ENCODE results near the gene HOXA3.

The HOXA3 gene

DNA sequence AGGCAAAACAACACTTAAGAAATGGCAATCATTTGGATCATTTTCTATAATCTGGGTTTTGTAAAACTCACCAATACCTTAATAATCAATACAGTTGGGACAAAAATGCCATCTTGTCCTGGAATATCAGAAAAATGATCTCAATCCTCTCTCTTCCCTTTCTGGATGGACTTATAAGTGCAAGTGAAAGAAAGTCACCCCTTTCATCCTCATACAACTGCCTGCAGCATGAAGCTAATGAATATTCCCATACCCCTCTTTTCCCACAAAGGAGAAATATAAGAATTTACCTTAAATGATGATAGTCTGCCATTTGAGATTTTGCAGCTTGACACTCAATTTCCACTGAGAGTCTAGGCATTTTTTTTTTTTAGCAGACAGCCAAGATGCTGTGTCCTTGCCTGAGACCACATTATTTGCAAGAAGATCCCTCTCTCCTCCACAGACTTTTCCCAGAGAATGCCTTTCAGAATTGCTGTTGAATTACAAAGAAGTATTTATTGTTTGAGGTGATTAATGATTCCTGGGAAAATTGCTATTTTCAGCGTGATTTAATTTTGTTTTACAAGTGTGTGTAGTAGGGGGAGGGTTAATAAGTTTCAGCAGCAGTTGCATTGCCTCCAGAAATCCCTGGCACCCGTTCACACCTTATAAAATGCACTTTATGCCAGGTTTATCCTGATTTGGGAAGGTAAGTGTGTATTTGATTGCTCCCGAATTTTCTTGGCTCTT, 25.6 kb downstream of the HOXA3 start:
- no peak for DNase-seq

GRCh38 chr7:27125986-27126394, 26.4 kb downstream of the HOXA3 start:
- no peak for DNase-seq

DNA sequence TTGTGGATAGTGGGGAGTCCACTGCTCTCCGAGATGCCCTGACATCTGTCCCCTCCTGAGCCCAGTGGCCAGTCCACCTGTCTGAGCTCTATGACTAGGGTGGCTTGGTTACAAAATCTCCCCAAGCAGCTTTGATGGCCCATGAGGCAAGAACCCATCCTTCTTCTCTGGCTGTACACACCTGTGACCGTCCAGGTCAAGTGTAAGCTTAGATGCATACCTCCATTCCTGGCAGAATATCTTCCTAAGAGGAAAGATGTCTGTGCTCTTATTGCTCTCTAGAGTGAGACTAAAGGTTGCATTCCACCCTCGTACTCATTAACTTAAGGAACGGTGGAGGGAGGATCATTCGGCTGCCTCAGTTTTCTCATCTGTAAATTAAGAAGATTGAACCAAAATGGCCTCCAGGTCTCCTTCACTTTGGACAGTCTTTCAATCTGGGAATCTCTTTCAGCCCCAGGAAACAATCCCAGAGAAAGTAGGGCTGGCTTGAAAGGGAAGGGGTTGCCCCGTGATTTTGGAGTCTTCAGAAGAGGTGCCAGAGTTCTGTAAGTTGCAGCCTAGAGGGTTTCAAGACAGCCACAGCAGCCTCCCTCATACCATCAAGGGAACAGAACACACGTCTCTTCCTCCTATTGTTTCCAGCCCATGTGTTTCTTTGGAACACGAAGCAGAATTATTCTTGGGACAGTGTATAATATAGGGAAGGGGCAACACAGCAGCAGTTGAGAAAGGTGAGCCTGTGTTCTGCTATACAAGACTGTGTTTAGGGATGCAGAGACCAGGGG, 27.3 kb downstream of the HOXA3 start:
- DNase-seq = no peak

DNA sequence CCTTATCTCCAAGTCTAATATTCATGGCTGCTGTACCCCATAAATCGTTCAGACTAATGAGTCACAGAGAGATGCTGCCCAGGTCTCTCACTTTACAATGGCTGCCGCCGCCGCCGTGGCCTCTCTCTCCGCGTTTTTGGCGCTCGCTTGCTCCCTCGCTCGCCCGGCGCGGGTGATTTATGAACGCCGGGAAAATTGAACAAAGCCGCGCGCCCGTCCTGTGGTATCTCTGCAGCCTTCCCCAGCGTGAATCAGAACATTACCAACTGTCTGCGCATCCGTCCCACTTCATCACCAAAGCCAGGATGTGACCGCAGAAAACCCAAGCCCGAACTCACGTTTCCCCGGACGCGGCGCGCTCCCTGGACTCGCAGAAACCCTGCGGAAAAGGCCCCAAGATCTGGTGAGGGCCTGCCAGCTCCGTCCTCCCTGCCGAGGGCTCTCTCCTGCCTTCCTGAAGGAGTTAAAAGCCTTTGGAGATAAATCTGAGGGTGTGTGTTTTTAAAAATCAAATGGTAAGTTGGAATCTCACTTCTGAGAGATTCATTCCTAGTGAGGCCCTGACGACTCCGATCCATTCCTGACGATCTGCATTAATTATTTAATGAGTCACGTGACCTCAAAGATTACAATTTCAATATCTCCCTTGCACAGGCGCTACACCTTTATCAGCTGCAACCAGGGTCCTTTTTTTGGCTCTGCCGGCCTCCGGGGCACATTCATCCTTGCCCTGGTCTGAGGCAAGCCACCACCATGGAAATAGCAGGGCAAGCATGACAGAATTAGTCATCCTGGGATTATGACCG, 28.1 kb downstream of the HOXA3 start:
- DNase-seq = peak; percentile 79

DNA sequence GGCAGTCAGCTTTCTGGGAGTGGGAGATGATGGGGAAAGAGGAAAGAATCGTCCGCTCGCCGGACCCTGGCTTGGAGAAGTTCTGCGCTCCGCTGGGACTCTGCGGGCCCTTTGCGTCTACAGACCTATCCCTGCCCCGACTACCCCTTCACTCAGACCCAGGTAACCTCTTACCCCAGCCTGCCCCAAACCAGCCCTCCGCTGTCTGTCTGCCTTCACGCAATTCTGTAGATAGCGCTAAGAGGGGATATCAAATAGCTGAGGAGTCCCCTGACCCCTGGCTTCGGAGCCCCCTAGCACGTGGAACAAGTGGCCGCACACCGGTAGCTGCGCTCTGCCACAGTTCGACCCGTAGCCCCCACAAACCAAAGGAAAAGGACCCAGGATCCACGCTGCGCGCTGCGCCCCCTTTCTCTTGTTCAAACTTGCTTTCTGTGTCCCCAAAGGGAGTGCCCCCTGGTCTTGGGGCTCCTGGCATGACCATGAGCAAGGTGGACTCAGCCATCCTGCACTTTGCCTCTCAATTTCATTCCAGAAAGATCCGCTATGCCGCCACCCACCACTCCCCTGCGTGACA, 28.8 kb downstream of the HOXA3 start:
- DNase-seq = no peak

DNA sequence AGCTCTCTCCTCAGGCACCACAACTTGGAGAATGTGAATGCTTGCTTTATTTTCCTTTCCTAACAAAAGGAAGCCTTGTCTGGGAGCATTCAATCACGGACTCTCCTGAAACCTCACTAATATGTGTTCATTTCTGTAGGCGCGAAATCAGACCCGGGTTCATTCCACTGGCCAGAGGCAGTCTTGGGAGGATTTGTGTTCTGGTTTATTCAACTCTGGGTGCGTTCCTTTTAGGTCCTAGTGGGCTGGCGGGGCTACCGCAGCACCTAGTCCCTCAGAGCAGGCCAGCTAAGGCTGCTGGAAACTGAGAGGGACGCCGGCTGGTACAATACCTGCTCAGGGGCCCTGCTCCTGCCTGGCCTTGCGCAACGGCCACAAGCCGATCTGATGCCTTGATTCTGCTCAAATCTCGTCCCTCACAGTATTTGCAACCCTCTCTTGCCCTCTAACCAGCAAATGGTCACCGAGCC, 29.3 kb downstream of the HOXA3 start:
- DNase-seq = no peak

GRCh38 chr7:27122077-27122910, 30.1 kb downstream of the HOXA3 start:
- DNase-seq = no peak

DNA sequence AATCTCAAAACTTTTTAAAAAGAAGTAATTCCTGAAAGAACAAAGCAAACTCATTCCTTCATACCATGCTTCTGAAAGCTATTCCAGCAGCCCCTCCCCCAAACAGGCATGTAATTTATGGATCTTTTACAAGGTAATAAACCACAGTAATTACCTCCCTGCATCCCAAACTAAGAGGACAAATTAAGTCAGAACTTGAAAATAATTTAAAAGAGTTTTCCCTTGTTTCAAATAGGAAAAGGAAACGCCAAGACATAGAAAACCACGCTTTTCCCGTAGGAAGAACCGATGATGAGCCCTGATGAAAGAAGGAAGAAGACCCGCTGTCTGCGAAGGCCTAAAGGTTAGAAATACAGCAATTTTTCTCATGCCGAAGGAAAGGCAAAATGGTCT, 30.7 kb downstream of the HOXA3 start:
- no peak for DNase-seq

DNA sequence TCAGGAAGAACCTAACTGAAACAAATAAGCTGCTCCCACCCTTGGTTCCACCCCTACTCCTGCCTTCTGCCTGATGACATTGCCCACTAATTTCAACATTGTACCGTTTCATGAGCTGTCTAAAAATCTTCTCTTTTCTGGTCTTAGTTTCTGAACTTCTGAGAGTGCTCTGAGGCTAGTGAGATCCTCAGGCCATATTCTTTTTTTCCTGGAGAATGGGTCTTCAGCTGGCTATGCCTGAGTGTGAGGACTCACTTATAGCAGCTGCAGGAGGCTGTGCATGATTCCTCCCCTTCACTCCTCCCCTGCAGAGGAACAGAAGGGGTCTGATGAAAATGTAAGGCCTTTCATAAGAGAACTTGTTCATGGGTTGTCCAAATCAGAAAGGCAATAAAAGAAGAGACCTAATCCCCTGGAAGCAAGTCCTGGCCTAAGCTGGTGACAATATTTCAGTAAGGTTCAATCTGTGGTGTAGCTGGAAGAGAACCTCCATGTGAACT, 32.9 kb downstream of the HOXA3 start:
- DNase-seq = no peak

DNA sequence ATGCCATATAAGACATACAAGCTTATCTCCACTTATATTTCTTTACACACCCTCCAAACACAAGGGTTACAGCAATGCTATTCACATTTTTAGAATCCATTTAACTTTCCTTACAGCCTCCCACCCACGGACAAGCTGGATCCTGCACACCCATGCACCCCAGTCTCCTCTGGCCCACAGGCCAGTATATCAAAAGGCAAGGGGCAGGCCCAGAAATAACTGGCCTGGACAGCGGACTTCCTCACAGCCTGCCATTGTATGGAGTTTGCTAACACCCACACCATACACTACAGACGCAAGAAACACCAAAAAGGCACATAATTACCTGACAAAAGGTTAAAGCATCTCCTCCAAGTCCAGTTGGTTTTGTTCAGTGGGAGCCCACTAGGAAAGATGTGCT, 33.8 kb downstream of the HOXA3 start:
- no peak for DNase-seq

GRCh38 chr7:27117887-27118491, 34.4 kb downstream of the HOXA3 start:
- no peak for DNase-seq

DNA sequence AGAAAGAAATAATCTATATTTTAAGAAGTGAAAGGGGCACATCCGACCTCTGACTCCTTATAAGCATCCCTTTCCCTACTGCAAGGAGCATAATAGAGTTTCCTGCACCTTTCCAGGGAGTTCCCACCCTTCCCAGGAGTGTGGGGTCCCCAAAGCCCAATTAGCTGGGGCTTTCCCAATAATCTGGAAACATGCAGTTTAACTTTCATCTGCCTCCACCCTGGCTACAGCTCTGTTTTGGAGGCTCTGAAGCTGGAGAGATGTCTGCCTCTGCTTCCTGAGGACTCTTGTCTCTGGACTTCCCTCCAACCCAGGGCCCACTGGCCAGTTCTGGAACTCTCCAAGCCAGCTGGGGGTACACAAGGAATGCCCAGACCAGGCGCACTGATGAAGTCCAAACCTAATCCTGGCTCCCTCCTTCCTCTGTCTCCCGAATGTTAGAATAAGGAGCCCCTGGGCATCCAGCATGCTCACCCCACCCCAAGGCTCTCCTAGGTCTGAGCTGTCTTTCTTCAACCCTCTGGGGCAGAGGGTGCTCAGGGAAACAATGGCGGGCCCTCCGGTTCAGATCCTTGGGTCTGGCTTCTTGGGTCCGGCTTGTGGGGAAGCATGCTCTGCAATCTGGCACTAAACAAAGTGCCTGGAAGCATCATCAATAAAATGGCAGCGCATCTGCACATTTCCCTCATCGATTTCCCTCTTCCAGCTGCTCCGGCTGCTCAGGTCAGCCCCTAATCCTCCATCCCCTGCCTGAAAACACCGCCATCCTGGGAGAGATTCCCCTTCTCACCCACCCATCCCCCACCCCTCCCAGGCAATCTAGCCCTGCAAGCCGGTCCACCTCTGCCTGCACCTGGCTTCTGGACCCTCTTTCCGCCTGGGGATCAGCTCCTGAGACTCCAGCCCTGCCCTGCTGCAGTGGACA, 35.2 kb downstream of the HOXA3 start:
- no peak for DNase-seq

- no peak for DNase-seq
These were observed 36.1 kb downstream of the HOXA3 start for GRCh38 chr7:27116031-27116961.

DNA sequence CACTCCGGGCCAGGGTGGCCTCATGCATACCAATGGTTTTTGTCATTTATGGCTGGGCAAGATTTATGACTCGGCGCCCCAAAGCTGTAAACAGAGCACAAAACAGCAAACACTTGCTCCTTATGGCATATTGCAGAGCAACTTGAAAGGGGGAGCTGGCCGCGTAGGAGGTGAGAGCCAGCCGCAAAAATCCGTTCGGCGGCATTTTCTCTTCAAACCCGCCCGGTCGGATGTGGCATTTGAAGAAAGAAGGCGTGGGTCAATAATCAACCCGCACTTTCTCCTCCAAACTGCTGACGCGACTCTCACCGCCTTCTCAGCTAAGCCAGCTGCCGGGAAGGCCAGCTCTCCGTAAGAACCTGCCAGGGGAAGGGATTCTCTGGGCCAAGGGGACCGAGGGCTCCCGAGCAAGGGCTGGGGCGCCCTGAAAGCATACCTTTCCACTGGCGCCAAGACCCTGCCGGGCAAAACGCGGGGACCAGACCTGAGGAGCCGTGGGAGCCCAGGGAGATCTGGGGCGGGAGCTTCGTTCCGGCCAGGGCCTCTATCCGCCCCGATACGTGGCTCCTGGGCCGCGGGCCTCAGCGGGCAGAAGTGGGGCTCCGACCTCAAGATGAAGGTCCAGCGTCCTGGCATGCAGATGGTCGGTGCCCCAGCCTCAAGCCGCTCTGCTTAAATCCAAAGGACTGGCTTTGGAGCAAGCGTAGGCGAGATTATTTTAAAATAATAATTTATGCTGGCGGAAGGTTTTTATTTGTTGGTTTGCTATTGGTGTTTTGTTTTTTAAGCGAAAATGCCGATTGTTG, 37.0 kb downstream of the HOXA3 start:
- peak; percentile 86 for DNase-seq

DNA sequence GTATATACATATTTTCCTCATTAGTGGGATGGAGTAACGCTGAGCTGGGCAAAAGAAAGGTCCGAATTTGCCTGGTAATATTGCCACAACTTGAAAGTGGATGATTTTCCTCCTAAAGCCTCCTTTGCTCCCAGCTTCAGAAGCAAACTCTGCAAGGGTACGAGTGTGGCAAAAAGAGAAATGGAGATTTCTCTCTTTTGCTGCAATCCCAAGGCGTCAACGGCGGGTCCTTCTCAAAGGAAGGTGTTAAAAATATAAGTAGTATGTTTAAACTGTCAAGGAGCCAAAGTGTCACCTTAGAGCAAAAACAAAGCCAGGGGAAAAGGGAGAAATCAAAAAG, 37.5 kb downstream of the HOXA3 start:
- DNase-seq = no peak

- DNase-seq = no peak
These were observed 38.2 kb downstream of the HOXA3 start for GRCh38 chr7:27113991-27114769.

All from EL (cell line).